Naive thymus-derived CD8-positive, alpha-beta T cell (primary cell): Measurements from ENCODE around the gene NR1H2. TPM values are rescaled to one million over a fixed set of nuclear protein-coding genes. Genes with fewer than 3 reads are reported as not detected.
"Not testable (repeated sequence)": the region's sequence is repeated elsewhere in the genome, so short reads cannot be mapped to it uniquely, and the experiment has no call there.

Experiments used
- ATAC-seq, 2 donors: fragments of 150-1000 bp; cut with Tn5 transposase in 1 of 2; sonication (Bioruptor Pico), chemical (Tn5 transposase) in 1 of 2; 1 replicate in 1 of 2; 2 replicates in 1 of 2; pipeline ENCODE4 v1.10.0; 2021; ENCODE audit warnings: mild to moderate bottlenecking in 2 of 2, moderate library complexity in 2 of 2
- POLR2A ChIA-PET: fragments of 350-600 bp; sonication (Branson Sonifier 250); formaldehyde crosslinking; loops from one replicate; lab custom pipeline; 2021; ENCODE audit warnings: antibody characterized with exemption; lab: Charles Lee
- DNase-seq, 10 donors: peaks; one replicate each; pipeline versions ENCODE4 v3.0.0 to v3.0.0-alpha.2; 2020 to 2022
- H3K27ac Mint-ChIP-seq, 10 donors: one replicate each; pipeline ENCODE4 v1.8.0; 2020 to 2022; ENCODE audit warnings: mild to moderate bottlenecking in 10 of 10, mixed read lengths in 10 of 10, moderate library complexity in 4 of 10, inconsistent platforms in 1 of 10
- H3K27me3 Mint-ChIP-seq, 5 donors: one replicate each; pipeline ENCODE4 v1.8.0; 2021 to 2022; ENCODE audit warnings: mixed read lengths in 5 of 5
- H3K36me3 Mint-ChIP-seq, 3 donors: one replicate each; pipeline ENCODE4 v1.8.0; 2020 to 2022; ENCODE audit warnings: mixed read lengths in 3 of 3, mild to moderate bottlenecking in 2 of 3, inconsistent platforms in 1 of 3
- H3K4me1 Mint-ChIP-seq, 4 donors: one replicate each; pipeline ENCODE4 v1.8.0; 2021 to 2022; ENCODE audit warnings: mixed read lengths in 4 of 4
- H3K4me3 Mint-ChIP-seq, 10 donors: one replicate each; pipeline ENCODE4 v1.8.0; 2020 to 2022; ENCODE audit warnings: mild to moderate bottlenecking in 10 of 10, mixed read lengths in 10 of 10, moderate library complexity in 6 of 10, inconsistent platforms in 1 of 10
- H3K9me3 Mint-ChIP-seq, 9 donors: one replicate each; pipeline ENCODE4 v1.8.0; 2020 to 2022; ENCODE audit warnings: mixed read lengths in 9 of 9, mild to moderate bottlenecking in 3 of 9, inconsistent platforms in 1 of 9, moderate library complexity in 1 of 9
- polyA plus RNA-seq, 3 donors: library from polyadenylated mRNA; unstranded; fragments of 300-500 nt; fragmentation: Illumina TruSeq; gene quantifications; one replicate each; pipeline ENCODE4 v1.2.3, GENCODE V29; 2021
- total RNA-seq, 8 experiments: library from RNA in 2 of 8; stranded (reverse) in 2 of 8; gene quantifications; one replicate each; pipeline ENCODE4 v1.2.3 and lab custom pipeline; 2021 to 2026

The NR1H2 gene
- total and polyA plus RNA-seq, 5 experiments from 2014 or later = 69.6 to 107 (median 100) TPM

DNA sequence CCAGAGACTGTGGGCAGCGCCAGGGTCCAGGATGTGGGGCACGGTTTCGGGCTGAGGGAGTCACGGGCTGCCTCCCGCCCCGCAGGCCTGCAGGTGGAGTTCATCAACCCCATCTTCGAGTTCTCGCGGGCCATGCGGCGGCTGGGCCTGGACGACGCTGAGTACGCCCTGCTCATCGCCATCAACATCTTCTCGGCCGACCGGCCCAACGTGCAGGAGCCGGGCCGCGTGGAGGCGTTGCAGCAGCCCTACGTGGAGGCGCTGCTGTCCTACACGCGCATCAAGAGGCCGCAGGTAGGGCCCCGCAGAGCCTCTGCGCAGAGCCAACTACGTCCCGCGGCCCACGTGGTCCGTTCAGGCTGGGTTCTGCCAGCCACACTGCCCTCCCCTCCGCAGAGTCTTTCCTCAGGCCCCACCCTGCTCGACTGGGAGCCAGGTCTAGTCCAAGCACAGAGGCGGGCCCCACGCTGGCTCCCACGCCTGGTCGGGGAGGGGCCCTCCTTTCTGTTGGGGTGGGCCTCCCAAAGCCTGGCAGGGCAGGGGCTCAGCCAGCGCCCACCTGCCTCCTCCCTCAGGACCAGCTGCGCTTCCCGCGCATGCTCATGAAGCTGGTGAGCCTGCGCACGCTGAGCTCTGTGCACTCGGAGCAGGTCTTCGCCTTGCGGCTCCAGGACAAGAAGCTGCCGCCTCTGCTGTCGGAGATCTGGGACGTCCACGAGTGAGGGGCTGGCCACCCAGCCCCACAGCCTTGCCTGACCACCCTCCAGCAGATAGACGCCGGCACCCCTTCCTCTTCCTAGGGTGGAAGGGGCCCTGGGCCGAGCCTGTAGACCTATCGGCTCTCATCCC, 5.8 kb downstream of the NR1H2 start:
- ATAC-seq (no peak), DNase-seq (peak in 2 of 10 donors; percentile 19 to 28)
- peak overlapping the region in 4 of 10 donors; percentile 9 to 63 (median 16) for H3K27ac Mint-ChIP-seq
- peaks cover 0 to 5% (median 0%) of the 10 kb centered on the region in 5 donors for H3K27me3 Mint-ChIP-seq
- H3K9me3 Mint-ChIP-seq = no peaks in the 10 kb centered on the region
- H3K36me3 Mint-ChIP-seq = peaks cover 0 to 42% (median 4%) of the 10 kb centered on the region in 3 donors
- peaks cover 37 to 61% (median 44%) of the 10 kb centered on the region in 4 donors for H3K4me1 Mint-ChIP-seq
- H3K4me3 Mint-ChIP-seq = peak overlapping the region in 1 of 10 donors; percentile 51
- POLR2A ChIA-PET = no interaction called here

DNA sequence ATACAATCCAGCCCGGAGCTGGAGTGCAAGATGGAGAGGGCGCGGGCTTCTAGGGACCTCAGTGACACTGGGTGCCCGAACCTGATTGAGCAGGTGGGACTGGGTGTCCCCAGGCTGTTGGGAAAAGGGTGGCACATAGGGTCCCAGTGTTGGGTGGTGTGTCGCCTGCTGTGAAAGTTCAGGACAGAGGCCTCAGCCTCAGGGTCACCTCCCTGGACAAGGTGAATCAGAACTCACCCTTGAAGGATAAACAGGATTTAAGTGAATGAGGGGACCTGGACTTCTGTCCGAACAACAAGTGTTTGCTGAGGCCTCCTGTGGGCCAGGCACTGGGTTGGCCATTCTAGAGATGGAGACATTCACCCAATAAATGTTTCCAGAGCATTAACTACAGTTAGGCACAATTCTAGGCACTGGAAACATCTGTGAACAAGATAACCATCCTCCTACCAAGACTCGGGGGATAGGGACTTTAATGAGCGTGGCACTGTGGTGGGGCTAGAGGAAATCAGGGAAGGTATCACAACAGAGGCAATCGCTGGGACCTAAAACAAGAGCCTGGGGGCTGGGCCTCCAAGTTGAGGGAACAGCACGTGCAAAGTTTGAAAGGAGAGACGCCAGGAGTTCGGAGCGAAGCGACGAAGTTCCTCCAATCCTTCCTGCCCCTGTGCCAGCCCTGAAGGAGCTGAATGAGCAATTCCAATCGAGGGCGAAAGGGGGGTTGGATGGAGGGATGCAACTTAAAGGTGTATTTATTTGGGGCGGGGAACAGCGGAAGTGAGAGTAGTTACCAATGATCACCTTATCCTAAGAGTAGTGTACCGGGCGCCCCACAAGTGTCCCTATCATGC, 7.0 kb downstream of the NR1H2 start:
- Mint-ChIP-seq H3K4me1 (peaks cover 37 to 56% (median 40%) of the 10 kb centered on the region in 4 donors), H3K4me3 (peak overlapping the region; percentile 92 to 99 (median 96)), H3K36me3 (peaks cover 0 to 38% (median under 1%) of the 10 kb centered on the region in 3 donors), H3K9me3 (no peaks in the 10 kb centered on the region), H3K27ac (peak overlapping the region; percentile 88 to 98 (median 93)), H3K27me3 (peaks cover 0 to 5% (median 0%) of the 10 kb centered on the region in 5 donors)
- POLR2A ChIA-PET = interaction anchor here (0.8 to 2.6 kb wide), 10 partner anchors 7 to 719 kb away, joined by 3 to 21 read pairs (median 4); partner anchors contain the start of genes JOSD2 and NR1H2
- ATAC-seq (peak in 1 of 2 donors; percentile 34), DNase-seq (peak in 2 of 10 donors; percentile 12 to 35)

- peaks cover 35 to 52% (median 39%) of the 10 kb centered on the region in 4 donors for H3K4me1 Mint-ChIP-seq
- H3K27me3 Mint-ChIP-seq = peaks cover 0 to 5% (median 0%) of the 10 kb centered on the region in 5 donors
- peak within 1 kb of the TSS; percentile 88 to 98 (median 94) for H3K27ac Mint-ChIP-seq
- peaks cover 0 to 29% (median 0%) of the 10 kb centered on the region in 3 donors for H3K36me3 Mint-ChIP-seq
- POLR2A ChIA-PET = interaction anchor here (0.6 to 2.6 kb wide), 12 partner anchors 8 to 720 kb away, joined by 3 to 21 read pairs (median 4); partner anchors contain the start of genes JOSD2, NR1H2 and SPIB
- peak within 1 kb of the TSS; percentile 92 to 99 (median 96) for H3K4me3 Mint-ChIP-seq
- DNase-seq = peak; percentile 97 to 99 (median 99)
- peak; percentile 84 to 87 for ATAC-seq
- no peaks in the 10 kb centered on the region for H3K9me3 Mint-ChIP-seq
Measured at GRCh38 chr19:50383852-50384684, 7.8 kb downstream of the NR1H2 start, which contains the start of gene POLD1. Gene POLD1 (plus strand): TSS chr19:50384347. CDS start chr19:50398852, 14,505 bp downstream.

- Mint-ChIP-seq H3K27me3 (peaks cover 0 to 5% (median 0%) of the 10 kb centered on the region in 5 donors), H3K27ac (peak overlapping the region; percentile 64 to 98 (median 94)), H3K36me3 (peaks cover 0 to 21% (median 0%) of the 10 kb centered on the region in 3 donors), H3K4me3 (peak overlapping the region; percentile 92 to 99 (median 96)), H3K9me3 (no peaks in the 10 kb centered on the region), H3K4me1 (peaks cover 28 to 43% (median 32%) of the 10 kb centered on the region in 4 donors)
- ATAC-seq = no peak
- POLR2A ChIA-PET = interaction anchor here (0.6 to 2.6 kb wide), 8 partner anchors 9 to 420 kb away, joined by 3 to 21 read pairs (median 6); partner anchors contain the start of genes JOSD2, NR1H2 and SPIB
- no peak for DNase-seq
Measured at GRCh38 chr19:50384685-50385535, 8.7 kb downstream of the NR1H2 start.

DNA sequence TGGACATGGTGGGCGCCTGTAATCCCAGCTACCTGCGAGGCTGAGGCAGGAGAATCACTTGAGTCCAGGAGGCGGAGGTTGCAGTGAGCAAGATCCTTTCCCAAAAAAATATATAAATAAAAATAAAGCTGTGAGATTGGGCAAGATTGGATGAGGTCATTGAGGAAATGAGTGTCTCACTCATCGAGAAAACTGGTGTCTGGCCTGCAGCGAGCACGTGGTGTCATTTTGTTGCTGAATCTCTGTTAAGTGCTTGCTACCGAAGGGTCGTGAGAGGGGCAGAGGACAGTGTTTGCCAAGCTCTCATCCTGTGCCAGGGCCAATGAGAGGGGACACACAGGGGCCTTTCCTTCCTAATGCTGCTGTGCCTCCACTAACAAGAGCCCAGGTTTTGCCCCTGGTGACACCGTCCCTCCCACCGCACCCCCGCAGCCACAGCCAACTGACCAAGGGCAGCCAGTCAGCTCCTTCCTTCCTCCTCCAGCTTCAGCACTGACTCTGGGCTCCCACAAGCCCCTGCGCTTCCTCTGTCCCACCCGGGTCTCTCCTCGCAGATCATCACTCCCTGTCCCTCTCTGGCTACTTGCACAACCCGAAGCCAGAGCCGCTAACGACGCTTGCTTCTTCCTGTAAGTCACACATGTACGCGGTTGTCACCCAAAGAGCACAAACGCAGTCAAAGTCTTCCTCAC, 11.1 kb downstream of the NR1H2 start:
- Mint-ChIP-seq H3K27me3 (peaks cover 0 to 5% (median 0%) of the 10 kb centered on the region in 5 donors), H3K4me3 (peak overlapping the region in 6 of 10 donors; percentile 4 to 73 (median 37)), H3K4me1 (peaks cover 27 to 31% (median 29%) of the 10 kb centered on the region in 4 donors), H3K36me3 (peaks cover 0 to 10% (median 10%) of the 10 kb centered on the region in 3 donors), H3K9me3 (no peaks in the 10 kb centered on the region), H3K27ac (peak overlapping the region in 2 of 10 donors; percentile 25 to 78)
- DNase-seq (no peak), ATAC-seq (no peak)
- POLR2A ChIA-PET = interaction anchor here (1.7 kb wide), 1 partner anchor 11 kb away, joined by 5 read pairs; the partner anchor contains the start of gene NR1H2

- H3K9me3 Mint-ChIP-seq = no peaks in the 10 kb centered on the region
- peaks cover 0 to 15% (median 14%) of the 10 kb centered on the region in 3 donors for H3K36me3 Mint-ChIP-seq
- ATAC-seq (no peak), DNase-seq (no peak)
- peaks cover 0 to 5% (median 0%) of the 10 kb centered on the region in 5 donors for H3K27me3 Mint-ChIP-seq
- peak overlapping the region in 6 of 10 donors; percentile 4 to 73 (median 37) for H3K4me3 Mint-ChIP-seq
- peak overlapping the region in 2 of 10 donors; percentile 25 to 78 for H3K27ac Mint-ChIP-seq
- peaks cover 27 to 31% (median 29%) of the 10 kb centered on the region in 4 donors for H3K4me1 Mint-ChIP-seq
- POLR2A ChIA-PET = no interaction called here
Measured at GRCh38 chr19:50387868-50388245, 11.6 kb downstream of the NR1H2 start.

DNA sequence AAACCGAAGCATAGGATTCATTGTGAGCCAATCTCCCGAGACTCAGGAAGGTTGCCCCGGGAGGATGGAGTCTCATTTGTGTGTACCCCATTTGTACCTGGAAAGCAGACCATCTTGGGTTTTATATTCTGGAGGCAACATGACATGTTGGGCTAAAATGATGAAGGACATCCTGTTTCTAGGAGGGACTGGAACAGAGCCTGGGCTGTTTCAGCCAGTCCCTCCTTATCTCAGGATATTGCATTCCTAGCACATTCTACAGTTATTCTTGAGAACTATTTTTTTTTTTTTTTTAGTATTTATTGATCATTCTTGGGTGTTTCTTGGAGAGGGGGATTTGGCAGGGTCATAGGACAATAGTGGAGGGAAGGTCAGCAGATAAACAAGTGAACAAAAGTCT, 14.0 kb downstream of the NR1H2 start:
- DNase-seq, H3K4me3 Mint-ChIP-seq, H3K27me3 Mint-ChIP-seq, H3K9me3 Mint-ChIP-seq, ATAC-seq, H3K27ac Mint-ChIP-seq: not testable (repeated sequence)
- Mint-ChIP-seq H3K4me1 (peaks cover 7 to 11% (median 8%) of the 10 kb centered on the region in 4 donors), H3K36me3 (peaks cover 0 to 19% (median 16%) of the 10 kb centered on the region in 3 donors)
- POLR2A ChIA-PET = interaction anchor here (0.7 kb wide), 1 partner anchor 113 kb away, joined by 4 read pairs; no protein-coding TSS in a partner anchor

DNA sequence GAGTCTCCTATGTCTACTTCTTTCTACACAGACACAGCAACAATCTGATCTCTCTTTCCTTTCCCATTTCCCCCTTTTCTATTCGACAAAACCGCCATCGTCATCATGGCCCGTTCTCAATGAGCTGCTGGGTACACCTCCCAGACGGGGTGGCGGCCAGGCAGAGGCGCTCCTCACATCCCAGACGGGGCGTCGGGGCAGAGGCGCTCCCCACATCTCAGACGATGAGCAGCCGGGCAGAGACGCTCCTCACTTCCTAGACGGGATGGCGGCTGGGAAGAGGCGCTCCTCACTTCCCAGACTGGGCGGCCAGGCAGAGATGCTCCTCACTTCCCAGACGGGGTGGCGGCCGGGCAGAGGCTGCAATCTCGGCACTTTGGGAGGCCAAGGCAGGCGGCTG, 14.7 kb downstream of the NR1H2 start:
- peaks cover 0 to 24% (median 18%) of the 10 kb centered on the region in 3 donors for H3K36me3 Mint-ChIP-seq
- H3K9me3 Mint-ChIP-seq, POLR2A ChIA-PET, H3K27ac Mint-ChIP-seq, H3K4me1 Mint-ChIP-seq, ATAC-seq, H3K27me3 Mint-ChIP-seq, DNase-seq, H3K4me3 Mint-ChIP-seq: not testable (repeated sequence)

DNA sequence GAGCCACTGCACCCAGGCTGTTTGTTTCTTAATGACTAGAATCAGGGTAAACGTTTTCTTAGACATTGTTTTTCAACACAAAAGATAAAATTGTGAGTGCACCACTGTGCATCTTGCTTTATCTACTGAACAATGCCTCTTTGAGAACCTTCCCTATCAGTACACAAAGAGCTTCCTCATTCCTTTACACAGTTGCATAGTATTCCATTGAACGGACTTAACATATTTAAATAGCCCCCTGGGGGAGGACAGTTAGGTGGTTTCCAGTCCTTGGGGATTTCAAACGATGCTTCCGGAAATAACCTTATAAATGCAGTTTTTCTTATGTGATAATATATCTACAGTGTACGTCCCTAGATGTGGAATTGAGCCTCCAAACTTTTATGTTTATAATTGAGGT, 16.5 kb downstream of the NR1H2 start:
- POLR2A ChIA-PET = no interaction called here
- DNase-seq (no peak), ATAC-seq (no peak)
- H3K4me1 Mint-ChIP-seq = peaks cover 2 to 6% (median 4%) of the 10 kb centered on the region in 4 donors
- H3K9me3 Mint-ChIP-seq = no peaks in the 10 kb centered on the region
- no peaks in the 10 kb centered on the region for H3K27me3 Mint-ChIP-seq
- no peak overlapping the region for H3K27ac Mint-ChIP-seq
- no peak overlapping the region for H3K4me3 Mint-ChIP-seq
- peaks cover 0 to 22% (median 18%) of the 10 kb centered on the region in 3 donors for H3K36me3 Mint-ChIP-seq

- Mint-ChIP-seq H3K4me3 (no peak overlapping the region), H3K27me3 (no peaks in the 10 kb centered on the region), H3K4me1 (peaks cover 0 to 8% (median 5%) of the 10 kb centered on the region in 4 donors), H3K36me3 (peaks cover 0 to 23% (median 18%) of the 10 kb centered on the region in 3 donors), H3K9me3 (no peaks in the 10 kb centered on the region), H3K27ac (no peak overlapping the region)
- POLR2A ChIA-PET = no interaction called here
- no peak for ATAC-seq
- DNase-seq = no peak
Measured at GRCh38 chr19:50393589-50393988, 17.3 kb downstream of the NR1H2 start.
